GM18507 (cell line): ENCODE results near the gene SPRY4.
"Not testable (repeated sequence)": the region's sequence is repeated elsewhere in the genome, so short reads cannot be mapped to it uniquely, and the experiment has no call there.

ENCODE experiments used
- DNase-seq: peaks from one replicate; pipeline ENCODE4 v3.0.0; 2011; ENCODE audit warnings: low read depth; ENCODE audit not compliant: insufficient read length; ENCODE audit errors: extremely low spot score
- FAIRE-seq: peaks from 2 replicates; lab custom pipeline; 2011; peaks lifted over from hg19 to GRCh38; lab: Jason Lieb, UNC

Gene SPRY4

GRCh38 chr5:142280066-142281007, 44.5 kb downstream of the SPRY4 start:
- DNase-seq (no peak), FAIRE-seq (no peak)

GRCh38 chr5:142278627-142279026, 46.2 kb downstream of the SPRY4 start:
- FAIRE-seq = no peak
- no peak for DNase-seq

GRCh38 chr5:142277796-142278195, 47.0 kb downstream of the SPRY4 start:
- FAIRE-seq = no peak
- no peak for DNase-seq

GRCh38 chr5:142276517-142276916, 48.3 kb downstream of the SPRY4 start:
- FAIRE-seq = no peak
- no peak for DNase-seq

- FAIRE-seq = no peak
- no peak for DNase-seq
These were observed 49.3 kb downstream of the SPRY4 start for GRCh38 chr5:142275496-142275895.

GRCh38 chr5:142272596-142272995, 52.2 kb downstream of the SPRY4 start:
- not testable (repeated sequence) for FAIRE-seq, DNase-seq

GRCh38 chr5:142264084-142264483, 60.7 kb downstream of the SPRY4 start:
- not testable (repeated sequence) for FAIRE-seq, DNase-seq

- no peak for DNase-seq
- no peak for FAIRE-seq
These were observed 61.5 kb downstream of the SPRY4 start for GRCh38 chr5:142263346-142263745.

GRCh38 chr5:142262683-142263082, 62.1 kb downstream of the SPRY4 start:
- DNase-seq (no peak), FAIRE-seq (no peak)
